K562 (cell line): ENCODE data around the gene RCSD1. TPM values are rescaled to one million over a fixed set of nuclear protein-coding genes. Genes with fewer than 3 reads are reported as not detected.

Experiments used
- ARNT ChIP-seq, 2 experiments: fragments of 450-650 bp; IDR thresholded peaks; 2 replicates each; pipeline ENCODE4 v1.6.1; 2016; ENCODE audit warnings: mild to moderate bottlenecking in 1 of 2
- BRF1 ChIP-seq: IDR thresholded peaks from 3 replicates; pipeline ENCODE4 v1.6.1; 2011; ENCODE audit warnings: borderline replicate concordance, mild to moderate bottlenecking; ENCODE audit not compliant: insufficient read length; ENCODE audit errors: extremely low read depth
- CTBP1 ChIP-seq: fragments of 450-650 bp; IDR thresholded peaks from 2 replicates; pipeline ENCODE4 v1.6.1; 2016; ENCODE audit warnings: borderline replicate concordance
- MXI1 ChIP-seq: IDR thresholded peaks from 2 replicates; pipeline ENCODE4 v1.6.1; 2011; ENCODE audit warnings: low read depth, mild to moderate bottlenecking, improper control_type of control experiment, low read length
- NR4A1 ChIP-seq, 2 experiments: fragments of 250-450 bp in 1 of 2; fragments of 450-650 bp in 1 of 2; sonication (Bioruptor Pico) in 1 of 2; IDR thresholded peaks; 2 replicates each; pipeline versions ENCODE4 v1.4.0 to v1.6.1; 2016 to 2020; ENCODE audit warnings: mild to moderate bottlenecking in 2 of 2, missing compliant biosample characterization in 1 of 2, missing genetic modification characterization in 1 of 2, moderate library complexity in 1 of 2
- POLR3A ChIP-seq: IDR thresholded peaks from 2 replicates; pipeline ENCODE4 v1.6.1; 2011; ENCODE audit warnings: borderline replicate concordance, mild to moderate bottlenecking, moderate library complexity; ENCODE audit not compliant: insufficient read length, insufficient read depth; ENCODE audit errors: extremely low read depth
- PYGO2 ChIP-seq: fragments of 450-650 bp; IDR thresholded peaks from 2 replicates; pipeline ENCODE4 v1.6.1; 2016; ENCODE audit warnings: mild to moderate bottlenecking, missing genetic modification characterization, moderate library complexity, missing compliant biosample characterization
- SMC3 ChIP-seq: conservative IDR thresholded peaks from 2 replicates; pipeline ENCODE4 v1.6.1; 2011; ENCODE audit warnings: low read depth, low read length, improper control_type of control experiment; ENCODE audit not compliant: insufficient read depth
- TAF1 ChIP-seq: IDR thresholded peaks from 2 replicates; pipeline ENCODE4 v1.6.1; 2011; ENCODE audit warnings: mild to moderate bottlenecking, low read length, moderate library complexity; ENCODE audit not compliant: insufficient read depth, control insufficient read depth, severe bottlenecking; ENCODE audit errors: extremely low read depth
- YY1 ChIP-seq, 3 experiments: IDR thresholded peaks; 2 replicates each; pipeline ENCODE4 v1.6.1; 2011; ENCODE audit warnings: low read length in 2 of 3, mild to moderate bottlenecking in 2 of 3, moderate library complexity in 2 of 3, borderline replicate concordance in 1 of 3, control low read depth in 1 of 3, low read depth in 1 of 3; ENCODE audit not compliant: insufficient read depth in 3 of 3, insufficient replicate concordance in 2 of 3, control insufficient read depth in 1 of 3, insufficient read length in 1 of 3; ENCODE audit errors: extremely low read depth in 1 of 3
- ZFX ChIP-seq: sonication (generic); formaldehyde crosslinking; IDR thresholded peaks from 2 replicates; pipeline ENCODE4 v1.8.0; 2022; ENCODE audit warnings: mild to moderate bottlenecking, missing genetic modification reagents, moderate library complexity
- ZNF318 ChIP-seq, 2 experiments: fragments of 450-650 bp; IDR thresholded peaks; 2 replicates each; pipeline ENCODE4 v1.6.1; 2016; ENCODE audit warnings: mild to moderate bottlenecking in 2 of 2, borderline replicate concordance in 1 of 2, low read depth in 1 of 2, moderate library complexity in 1 of 2
- polyA plus RNA-seq, 8 experiments: library from polyadenylated mRNA; depleted of rRNA in 4 of 8; stranded (reverse) in 5 of 8; unstranded in 3 of 8; fragments of >200 nt; fragmentation: Nextera tagmentation in 2 of 8; fragmentation: Illumina TruSeq in 1 of 8; extraction: Ambion mirVana in 2 of 8; extraction: Trizol in 1 of 8; gene quantifications; 2 replicates each; pipeline versions ENCODE4 v1.2.1 to v1.2.3, GENCODE V29; 2011 to 2014; ENCODE audit warnings: inconsistent platforms in 1 of 8, missing spikeins in 1 of 8
- total RNA-seq, 7 experiments: library from RNA; depleted of rRNA in 6 of 7; stranded (reverse); fragments of >200 nt in 6 of 7; fragmentation: Illumina TruSeq in 2 of 7; extraction: Trizol in 2 of 7; gene quantifications; 2 replicates each; pipeline versions ENCODE4 v1.2.1 to v1.2.3, GENCODE V29; 2011 to 2021; ENCODE audit warnings: low replicate concordance in 1 of 7

RCSD1 gene
- total and polyA plus RNA-seq, 9 of the 15 experiments (the other 6 are each of a cell fraction or from before 2014, with no cell fraction given) = 7.8 to 69.8 (median 45.3) TPM

GRCh38 chr1:167629681-167630567 is at the start of gene RCSD1 (continued):
- peak in 1 of 3 experiments; percentile 77 for TF ChIP-seq YY1 (IDR thresholded peaks at IDR 0.05; ENCODE audit: borderline replicate concordance in 1 of 3, control insufficient read depth in 1 of 3, extremely low read depth in 1 of 3, insufficient read depth in 3 of 3, insufficient read length in 1 of 3, insufficient replicate concordance in 2 of 3, low read depth in 1 of 3, low read length in 2 of 3)
- TF ChIP-seq CTBP1 = peak; percentile 59; the same call in 1 of the 2 replicates
- no peak for TF ChIP-seq POLR3A
- TF ChIP-seq ZFX (CRISPR knock-in tag) = peak; percentile 59; the same call in 1 of the 2 replicates
- no peak for TF ChIP-seq MXI1
- TF ChIP-seq TAF1 = peak; percentile 90
- no peak for TF ChIP-seq SMC3
- no peak for TF ChIP-seq BRF1
- 0 out of 2 replicates have a peak, but pooled peaks have one; percentile 33 for TF ChIP-seq PYGO2 (tag)
- 0 out of 4 replicates have a peak, but pooled peaks of 1 of the 2 experiments have one; percentile 23 for TF ChIP-seq ZNF318 (IDR thresholded peaks at IDR 0.05; ENCODE audit: borderline replicate concordance in 1 of 2, low read depth in 1 of 2)
- TF ChIP-seq NR4A1 (CRISPR knock-in tag; IDR thresholded peaks at IDR 0.05) = 0 out of 2 replicates have a peak, but pooled peaks have one; percentile 17
- no peak for TF ChIP-seq NR4A1 (tag; IDR thresholded peaks at IDR 0.05)
- TF ChIP-seq ARNT (IDR thresholded peaks at IDR 0.05) = peak; percentile 67 to 89; a peak in 2 of 4 replicates
